HPDE6-E6E7 (cell line): ENCODE measurements around the gene MAD1L1.
"Not testable (repeated sequence)": the region's sequence is repeated elsewhere in the genome, so short reads cannot be mapped to it uniquely, and the experiment has no call there.

Experiments
- DNase-seq: peaks from one replicate; pipeline ENCODE4 v3.0.0; 2011; ENCODE audit warnings: missing footprints; ENCODE audit errors: extremely low spot score

The MAD1L1 gene

GRCh38 chr7:2044883-2045471, 187.8 kb downstream of the MAD1L1 start:
- no peak for DNase-seq

- no peak for DNase-seq
These were observed 188.3 kb downstream of the MAD1L1 start for GRCh38 chr7:2044311-2044882.

GRCh38 chr7:2043316-2044039, 189.3 kb downstream of the MAD1L1 start:
- no peak for DNase-seq

- DNase-seq = no peak
These were observed 190.1 kb downstream of the MAD1L1 start for GRCh38 chr7:2042650-2043049.

- DNase-seq = no peak
These were observed 191.0 kb downstream of the MAD1L1 start for GRCh38 chr7:2041496-2042367.

- no peak for DNase-seq
These were observed 191.9 kb downstream of the MAD1L1 start for GRCh38 chr7:2040893-2041270.

GRCh38 chr7:2040201-2040892, 192.4 kb downstream of the MAD1L1 start:
- DNase-seq = no peak

- DNase-seq = no peak
These were observed 193.6 kb downstream of the MAD1L1 start for GRCh38 chr7:2038931-2039728.

GRCh38 chr7:2037808-2038522, 194.8 kb downstream of the MAD1L1 start:
- DNase-seq = no peak

- no peak for DNase-seq
These were observed 195.4 kb downstream of the MAD1L1 start for GRCh38 chr7:2037301-2037807.

- DNase-seq = no peak
These were observed 196.0 kb downstream of the MAD1L1 start for GRCh38 chr7:2036786-2037185.

- not testable (repeated sequence) for DNase-seq
These were observed 196.5 kb downstream of the MAD1L1 start for GRCh38 chr7:2036201-2036600.

- no peak for DNase-seq
These were observed 198.2 kb downstream of the MAD1L1 start for GRCh38 chr7:2034291-2035201.

GRCh38 chr7:2033586-2034135, 199.1 kb downstream of the MAD1L1 start:
- no peak for DNase-seq

- no peak for DNase-seq
These were observed 199.8 kb downstream of the MAD1L1 start for GRCh38 chr7:2032876-2033407.

GRCh38 chr7:2032030-2032875, 200.5 kb downstream of the MAD1L1 start:
- no peak for DNase-seq

- DNase-seq = no peak
These were observed 201.3 kb downstream of the MAD1L1 start for GRCh38 chr7:2031451-2031845.
